GM19438 (cell line): ENCODE data around the gene SBK3.
"Not testable (repeated sequence)": the region's sequence is repeated elsewhere in the genome, so short reads cannot be mapped to it uniquely, and the experiment has no call there.

Source experiments
- ATAC-seq: cut with Tn5 transposase; IDR thresholded peaks from one replicate; pipeline ENCODE4 v1.9.1; 2021; ENCODE audit warnings: low read depth; ENCODE audit not compliant: unreplicated experiment

The SBK3 gene

GRCh38 chr19:55525289-55526101, 19.8 kb downstream of the SBK3 start:
- no peak for ATAC-seq

GRCh38 chr19:55520691-55521292, 24.6 kb downstream of the SBK3 start:
- ATAC-seq: no peak

GRCh38 chr19:55519451-55520311, 25.7 kb downstream of the SBK3 start:
- no peak for ATAC-seq

- peak; percentile 98 for ATAC-seq
Observed at GRCh38 chr19:55516878-55517620, 28.3 kb downstream of the SBK3 start.

GRCh38 chr19:55508120-55508519, 37.2 kb downstream of the SBK3 start:
- ATAC-seq: no peak

- no peak for ATAC-seq
Observed at GRCh38 chr19:55504981-55505380, 40.4 kb downstream of the SBK3 start.

- no peak for ATAC-seq
Observed at GRCh38 chr19:55504252-55504603, 41.1 kb downstream of the SBK3 start.

GRCh38 chr19:55503502-55504251, 41.7 kb downstream of the SBK3 start:
- peak; percentile 86 for ATAC-seq

GRCh38 chr19:55503157-55503501, 42.2 kb downstream of the SBK3 start:
- no peak for ATAC-seq

- ATAC-seq: no peak
Observed at GRCh38 chr19:55502197-55502952, 43.0 kb downstream of the SBK3 start.

GRCh38 chr19:55500368-55500952, 44.9 kb downstream of the SBK3 start:
- no peak for ATAC-seq

GRCh38 chr19:55498246-55498840, 47.0 kb downstream of the SBK3 start:
- ATAC-seq: no peak

- ATAC-seq: no peak
Observed at GRCh38 chr19:55497763-55498162, 47.6 kb downstream of the SBK3 start.

- not testable (repeated sequence) for ATAC-seq
Observed at GRCh38 chr19:55496820-55497219, 48.5 kb downstream of the SBK3 start.

- ATAC-seq: no peak
Observed at GRCh38 chr19:55495646-55496349, 49.5 kb downstream of the SBK3 start.

- no peak for ATAC-seq
Observed at GRCh38 chr19:55494172-55494761, 51.1 kb downstream of the SBK3 start.

GRCh38 chr19:55493645-55494171, 51.6 kb downstream of the SBK3 start:
- no peak for ATAC-seq
